Endodermal cell (in vitro differentiated cells): ENCODE data around the gene LARP4B. TPM values are rescaled to one million over a fixed set of nuclear protein-coding genes. Genes with fewer than 3 reads are reported as not detected.

Experiments
- DNase-seq: peaks from one replicate; pipeline ENCODE4 v3.0.0-alpha.2; 2017
- H3K27ac ChIP-seq: 2 replicates; pipeline ENCODE4 v1.5.1; 2013; ENCODE audit warnings: mild to moderate bottlenecking, low read depth, low read length, moderate library complexity
- H3K27me3 ChIP-seq: 2 replicates; pipeline ENCODE4 v1.6.1; 2013; ENCODE audit warnings: mild to moderate bottlenecking, low read length, moderate library complexity; ENCODE audit not compliant: insufficient read depth, control insufficient read depth, poor library complexity, severe bottlenecking
- H3K36me3 ChIP-seq: 2 replicates; pipeline ENCODE4 v1.7.0; 2013; ENCODE audit warnings: mild to moderate bottlenecking, low read length, moderate library complexity; ENCODE audit not compliant: control insufficient read depth, insufficient read depth
- H3K4me1 ChIP-seq: one replicate; pipeline ENCODE4 v1.7.0; 2013; ENCODE audit warnings: low read length; ENCODE audit not compliant: control insufficient read depth, insufficient read depth
- H3K4me3 ChIP-seq: 2 replicates; pipeline ENCODE4 v1.5.1; 2013; ENCODE audit warnings: mild to moderate bottlenecking, low read length, moderate library complexity
- H3K9ac ChIP-seq: 2 replicates; pipeline ENCODE4 v1.6.1; 2013; ENCODE audit warnings: mild to moderate bottlenecking, low read length, moderate library complexity; ENCODE audit not compliant: poor library complexity, severe bottlenecking; ENCODE audit errors: extremely low read depth
- H3K9me3 ChIP-seq: 2 replicates; pipeline ENCODE4 v1.6.1; 2013; ENCODE audit warnings: mild to moderate bottlenecking, low read length, moderate library complexity; ENCODE audit not compliant: control insufficient read depth
- H3K27ac Mint-ChIP-seq: 2 replicates; pipeline ENCODE4 v1.8.0; 2020; ENCODE audit warnings: mixed read lengths
- H3K27me3 Mint-ChIP-seq: 2 replicates; pipeline ENCODE4 v1.8.0; 2021; ENCODE audit warnings: mild to moderate bottlenecking, mixed read lengths; ENCODE audit not compliant: insufficient read depth
- H3K36me3 Mint-ChIP-seq: 2 replicates; pipeline ENCODE4 v1.8.0; 2020; ENCODE audit warnings: low read depth, mixed read lengths
- H3K4me1 Mint-ChIP-seq: 2 replicates; pipeline ENCODE4 v1.8.0; 2020; ENCODE audit warnings: mixed read lengths
- H3K4me3 Mint-ChIP-seq: 2 replicates; pipeline ENCODE4 v1.8.0; 2020; ENCODE audit warnings: mild to moderate bottlenecking, moderate library complexity, mixed read lengths
- H3K9me3 Mint-ChIP-seq: 2 replicates; pipeline ENCODE4 v1.8.0; 2020; ENCODE audit warnings: mild to moderate bottlenecking, mixed read lengths
- WGBS, 2 experiments: methylation state at CpG; one replicate each; pipeline versions ENCODE4 v1.1.5 to v1.1.7; 2013; ENCODE audit warnings: missing lambda C conversion rate in 2 of 2, mixed read lengths in 1 of 2; ENCODE audit not compliant: insufficient coverage in 1 of 2, insufficient read length in 1 of 2; 5-methylcytosine and 5-hydroxymethylcytosine counted together
- total RNA-seq, 2 donors: library from RNA; stranded (reverse); fragmentation: NEBNext Ultra II Directional in 1 of 2; extraction: Animal tissue kit (Norgen Biotek cat#: 25700) in 1 of 2; gene quantifications; 2 replicates in 1 of 2; 3 replicates in 1 of 2; pipeline ENCODE4 v1.2.1, GENCODE V29; 2021
- TF ChIP-seq, protein P1 (sequence below): fragments of 200-600 bp; sonication (generic); conservative IDR thresholded peaks from 2 replicates; pipeline ENCODE4 v1.5.0; 2021; ENCODE audit warnings: antibody characterized with exemption, mild to moderate bottlenecking

Gene LARP4B
- total RNA-seq, 2 donors from 2014 or later: 94.1 to 94.3 TPM

DNA sequence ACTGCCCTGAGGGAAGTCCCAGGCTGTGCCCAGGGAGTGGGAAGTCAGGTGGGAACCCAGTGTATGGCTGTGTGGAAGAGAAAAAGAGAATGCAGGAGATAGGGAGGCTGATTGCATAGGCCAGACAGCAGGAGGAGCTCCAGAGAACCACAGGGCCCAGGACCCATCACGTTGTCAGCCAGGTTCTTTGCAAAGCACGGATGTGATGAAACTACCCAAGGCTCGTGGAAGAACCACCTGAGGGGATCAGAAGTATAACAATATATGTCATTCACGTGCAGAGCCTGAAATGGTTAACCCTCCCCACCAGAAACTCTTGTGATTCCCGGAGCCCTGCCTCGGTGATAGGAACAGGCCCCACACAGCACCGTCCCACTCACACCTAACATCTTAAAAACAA, 83.6 kb downstream of the LARP4B start:
- Mint-ChIP-seq H3K9me3 (peaks cover 29% of the 10 kb centered on the region), H3K36me3 (peaks cover 80% of the 10 kb centered on the region), H3K27me3 (no peaks in the 10 kb centered on the region), H3K4me1 (no peaks in the 10 kb centered on the region), H3K4me3 (no peak overlapping the region), H3K27ac (peak overlapping the region; percentile 44)
- H3K27me3 ChIP-seq: no peaks in the 10 kb centered on the region
- no peak overlapping the region for H3K9ac ChIP-seq
- no peak overlapping the region for H3K27ac ChIP-seq
- H3K4me3 ChIP-seq: no peak overlapping the region
- H3K36me3 ChIP-seq: peaks cover 72% of the 10 kb centered on the region
- peak; percentile 64 for DNase-seq
- peaks cover 34% of the 10 kb centered on the region for H3K9me3 ChIP-seq
- TF ChIP-seq, protein P1, sequence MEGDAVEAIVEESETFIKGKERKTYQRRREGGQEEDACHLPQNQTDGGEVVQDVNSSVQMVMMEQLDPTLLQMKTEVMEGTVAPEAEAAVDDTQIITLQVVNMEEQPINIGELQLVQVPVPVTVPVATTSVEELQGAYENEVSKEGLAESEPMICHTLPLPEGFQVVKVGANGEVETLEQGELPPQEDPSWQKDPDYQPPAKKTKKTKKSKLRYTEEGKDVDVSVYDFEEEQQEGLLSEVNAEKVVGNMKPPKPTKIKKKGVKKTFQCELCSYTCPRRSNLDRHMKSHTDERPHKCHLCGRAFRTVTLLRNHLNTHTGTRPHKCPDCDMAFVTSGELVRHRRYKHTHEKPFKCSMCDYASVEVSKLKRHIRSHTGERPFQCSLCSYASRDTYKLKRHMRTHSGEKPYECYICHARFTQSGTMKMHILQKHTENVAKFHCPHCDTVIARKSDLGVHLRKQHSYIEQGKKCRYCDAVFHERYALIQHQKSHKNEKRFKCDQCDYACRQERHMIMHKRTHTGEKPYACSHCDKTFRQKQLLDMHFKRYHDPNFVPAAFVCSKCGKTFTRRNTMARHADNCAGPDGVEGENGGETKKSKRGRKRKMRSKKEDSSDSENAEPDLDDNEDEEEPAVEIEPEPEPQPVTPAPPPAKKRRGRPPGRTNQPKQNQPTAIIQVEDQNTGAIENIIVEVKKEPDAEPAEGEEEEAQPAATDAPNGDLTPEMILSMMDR: peak; percentile 62
- H3K4me1 ChIP-seq: no peaks in the 10 kb centered on the region
- WGBS, 2 experiments: 82 to 93% methylated on average over 4 to 7 of the region's 7 CpGs

DNA sequence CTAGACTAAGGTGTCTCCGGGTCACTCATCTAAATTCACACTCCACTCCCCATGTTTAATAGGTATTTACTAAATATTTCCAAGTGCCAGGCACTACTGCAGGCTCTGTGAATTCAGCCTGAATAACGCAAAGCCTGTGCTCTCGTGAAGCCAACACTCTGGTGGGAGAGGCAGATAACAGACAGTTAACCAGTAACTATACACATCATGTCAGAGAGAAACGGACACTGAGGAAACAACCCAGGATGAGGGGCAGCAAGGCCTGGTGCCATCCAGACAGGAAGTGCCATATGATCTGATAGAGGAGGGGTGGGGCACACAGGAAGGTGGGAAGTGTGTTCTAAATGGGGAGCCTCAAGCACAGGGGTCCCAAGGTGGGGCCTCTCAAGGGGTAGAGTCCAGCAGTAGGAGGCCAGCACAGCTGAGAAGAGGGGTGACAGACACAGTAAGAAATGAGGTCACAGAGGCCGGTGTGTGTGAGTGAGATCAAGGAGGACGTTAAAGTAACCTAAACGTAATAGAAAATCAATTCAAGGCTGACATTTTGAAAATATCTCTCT, 85.3 kb downstream of the LARP4B start:
- no peaks in the 10 kb centered on the region for H3K27me3 ChIP-seq
- peaks cover 76% of the 10 kb centered on the region for H3K36me3 Mint-ChIP-seq
- no peaks in the 10 kb centered on the region for H3K4me1 ChIP-seq
- peaks cover 72% of the 10 kb centered on the region for H3K36me3 ChIP-seq
- DNase-seq: no peak
- peaks cover 16% of the 10 kb centered on the region for H3K9me3 Mint-ChIP-seq
- H3K27ac ChIP-seq: no peak overlapping the region
- peaks cover 18% of the 10 kb centered on the region for H3K9me3 ChIP-seq
- no peak overlapping the region for H3K4me3 Mint-ChIP-seq
- H3K4me1 Mint-ChIP-seq: no peaks in the 10 kb centered on the region
- no peak overlapping the region for H3K27ac Mint-ChIP-seq
- H3K4me3 ChIP-seq: no peak overlapping the region
- no peaks in the 10 kb centered on the region for H3K27me3 Mint-ChIP-seq
- TF ChIP-seq, protein P1: no peak
- WGBS, 2 experiments: 97% methylated on average over 4 to 7 of the region's 7 CpGs
- no peak overlapping the region for H3K9ac ChIP-seq

DNA sequence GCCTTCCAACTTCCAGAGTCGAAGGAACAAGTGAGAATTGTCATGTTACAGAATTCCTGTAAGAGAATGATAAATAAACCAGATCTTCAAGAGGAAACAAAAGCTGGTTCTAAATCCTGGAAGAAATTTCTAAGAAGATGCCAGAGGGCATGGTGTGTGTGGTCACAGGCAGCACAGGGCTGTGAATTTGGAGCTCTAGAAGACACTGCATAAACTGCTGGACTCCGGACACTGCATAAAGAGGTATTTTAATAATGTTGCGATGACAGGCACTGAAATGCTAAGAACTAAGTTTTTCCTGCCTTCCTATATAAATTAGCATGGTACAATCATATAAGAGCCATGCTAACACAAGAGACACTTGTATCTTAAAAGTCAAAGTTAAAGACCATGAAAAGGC, 86.0 kb downstream of the LARP4B start:
- Mint-ChIP-seq H3K27ac (no peak overlapping the region), H3K4me1 (no peaks in the 10 kb centered on the region), H3K9me3 (peaks cover 9% of the 10 kb centered on the region), H3K36me3 (peaks cover 78% of the 10 kb centered on the region), H3K27me3 (no peaks in the 10 kb centered on the region), H3K4me3 (no peak overlapping the region)
- no peaks in the 10 kb centered on the region for H3K4me1 ChIP-seq
- no peak overlapping the region for H3K27ac ChIP-seq
- 86 to 100% methylated on average over 1 to 3 of the region's 3 CpGs for WGBS, 2 experiments
- H3K27me3 ChIP-seq: no peaks in the 10 kb centered on the region
- H3K4me3 ChIP-seq: no peak overlapping the region
- peaks cover 72% of the 10 kb centered on the region for H3K36me3 ChIP-seq
- H3K9ac ChIP-seq: no peak overlapping the region
- no peak for DNase-seq
- H3K9me3 ChIP-seq: peaks cover 11% of the 10 kb centered on the region
- TF ChIP-seq, protein P1: no peak
